Peyer's patch (tissue), 4 donors: ENCODE data around the gene KCNAB1.

Source experiments
- CTCF ChIP-seq, 6 experiments: fragments of 450-650 bp in 4 of 6; fragments of 200-600 bp in 2 of 6; sonication (generic) in 1 of 6; IDR thresholded peaks; one replicate each; pipeline ENCODE4 v1.5.1; 2017 to 2019; ENCODE audit warnings: antibody characterized with exemption in 6 of 6, mild to moderate bottlenecking in 3 of 6, moderate library complexity in 1 of 6
- POLR2A ChIP-seq, 2 donors: fragments of 450-650 bp; IDR thresholded peaks; one replicate each; pipeline ENCODE4 v1.5.1; 2017; ENCODE audit warnings: antibody characterized with exemption in 2 of 2, mild to moderate bottlenecking in 2 of 2, moderate library complexity in 2 of 2

- TF ChIP-seq CTCF (IDR thresholded peaks at IDR 0.05) (no peak), POLR2A (IDR thresholded peaks at IDR 0.05) (no peak)
Measured at GRCh38 chr3:156358232-156358631, 237.9 kb downstream of the KCNAB1 start.
